Natural killer cell treated with Interleukin-12 subunit alpha and Interleukin-12 subunit beta and Interleukin-15 and Interleukin-18, amount 100 ng/mL, for 72 hours (primary cell): ENCODE data around the gene ANO4. TPM values are rescaled to one million over a fixed set of nuclear protein-coding genes. Genes with fewer than 3 reads are reported as not detected.

ENCODE experiments used
- ATAC-seq, 2 donors: fragments of 150-1000 bp; cut with Tn5 transposase in 1 of 2; sonication (Bioruptor Pico), chemical (Tn5 transposase) in 1 of 2; 2 replicates each; pipeline ENCODE4 v1.10.0; 2021
- DNase-seq: peaks from one replicate; pipeline ENCODE4 v3.0.0; 2022; ENCODE audit warnings: low spot score
- H3K27ac Mint-ChIP-seq, 2 donors: 1 replicate in 1 of 2; 2 replicates in 1 of 2; pipeline ENCODE4 v1.8.0; 2022; ENCODE audit warnings: mixed read lengths in 2 of 2, mild to moderate bottlenecking in 1 of 2, moderate library complexity in 1 of 2
- H3K27me3 Mint-ChIP-seq, 2 donors: 1 replicate in 1 of 2; 2 replicates in 1 of 2; pipeline ENCODE4 v1.8.0; 2022; ENCODE audit warnings: mixed read lengths in 2 of 2
- H3K36me3 Mint-ChIP-seq: one replicate; pipeline ENCODE4 v1.8.0; 2022; ENCODE audit warnings: mixed read lengths
- H3K4me1 Mint-ChIP-seq, 2 donors: 1 replicate in 1 of 2; 2 replicates in 1 of 2; pipeline ENCODE4 v1.8.0; 2022; ENCODE audit warnings: low read depth in 2 of 2, mixed read lengths in 2 of 2, mild to moderate bottlenecking in 1 of 2
- H3K4me3 Mint-ChIP-seq: one replicate; pipeline ENCODE4 v1.8.0; 2022; ENCODE audit warnings: mixed read lengths
- H3K9me3 Mint-ChIP-seq: 2 replicates; pipeline ENCODE4 v1.8.0; 2022; ENCODE audit warnings: mixed read lengths
- total RNA-seq, 2 donors: library from RNA; stranded (reverse); gene quantifications; one replicate each; pipeline ENCODE4 v1.2.3, GENCODE V29; 2022

The ANO4 gene
- total RNA-seq, 2 donors from 2014 or later = not detected

DNA sequence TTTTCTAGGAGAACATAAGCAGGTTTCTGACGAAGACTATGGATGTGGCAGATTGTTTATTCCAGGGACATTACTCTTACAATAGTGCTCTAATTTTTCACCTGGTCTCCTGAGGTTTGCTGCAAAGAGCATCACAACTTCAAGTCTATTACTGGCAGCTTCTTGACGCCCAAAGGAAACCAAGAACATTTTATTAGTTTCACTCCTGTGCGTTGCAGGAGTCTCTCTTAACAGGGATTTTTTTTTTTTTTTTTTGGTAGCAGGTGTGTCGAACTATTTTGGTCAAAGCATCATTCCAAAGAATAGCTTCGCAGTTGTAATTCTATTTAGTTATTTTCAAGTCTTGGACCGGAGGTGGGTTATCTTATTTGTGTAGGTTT, 1.2 kb downstream of the ANO4 start:
- no peak for ATAC-seq
- Mint-ChIP-seq H3K27ac (no peak overlapping the region), H3K9me3 (peaks cover 2% of the 10 kb centered on the region)

DNA sequence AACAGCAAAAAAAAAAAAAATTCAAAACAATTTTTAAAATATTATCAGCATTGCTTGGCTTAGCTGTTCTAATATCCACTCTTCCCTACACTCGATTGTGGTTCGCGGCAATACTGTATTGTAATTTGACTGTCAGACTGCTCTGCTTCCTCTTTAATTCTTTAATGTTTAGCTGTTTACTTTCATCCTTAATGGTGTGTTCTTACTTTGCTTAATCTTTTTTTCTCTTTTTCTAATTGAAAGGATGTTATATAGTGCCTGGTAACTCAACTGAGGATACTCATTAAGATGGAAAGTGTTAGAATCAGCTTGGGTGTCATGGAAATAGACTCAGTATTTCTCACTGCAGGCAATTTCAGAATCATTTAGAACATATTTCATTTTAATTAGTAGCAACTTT, 2.0 kb downstream of the ANO4 start:
- DNase-seq (no peak), ATAC-seq (no peak)
- Mint-ChIP-seq H3K9me3 (peaks cover 6% of the 10 kb centered on the region), H3K27me3 (peaks cover 5 to 18% of the 10 kb centered on the region in 2 donors), H3K27ac (no peak overlapping the region), H3K4me1 (no peaks in the 10 kb centered on the region), H3K36me3 (no peaks in the 10 kb centered on the region), H3K4me3 (no peak overlapping the region)

More for the DNA sequence above, 1.2 kb downstream of the ANO4 start:
- H3K36me3 Mint-ChIP-seq = no peaks in the 10 kb centered on the region
- no peak for DNase-seq
- no peak overlapping the region for H3K4me3 Mint-ChIP-seq
- H3K27me3 Mint-ChIP-seq = peaks cover 5 to 18% of the 10 kb centered on the region in 2 donors
- no peaks in the 10 kb centered on the region for H3K4me1 Mint-ChIP-seq

DNA sequence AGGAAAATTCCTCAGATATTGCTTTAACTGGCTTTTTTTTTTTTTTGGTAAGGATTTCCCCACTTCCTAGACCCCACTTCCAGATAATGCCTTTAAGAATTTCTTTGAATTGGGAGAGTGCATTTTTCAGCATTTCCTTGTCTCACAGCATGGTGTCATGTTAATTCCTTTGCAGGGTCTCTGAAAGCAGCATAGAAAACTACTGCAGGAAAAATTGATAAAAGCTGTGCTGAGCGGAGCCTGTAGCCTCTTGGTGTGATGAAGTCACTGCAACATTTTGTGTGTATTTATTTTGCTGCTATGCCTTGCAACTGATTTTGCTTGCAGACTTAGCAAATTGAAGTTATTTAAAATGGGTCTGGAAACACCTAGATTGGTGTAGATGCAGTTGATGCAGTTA, 2.7 kb downstream of the ANO4 start:
- H3K27me3 Mint-ChIP-seq = peaks cover 5 to 18% of the 10 kb centered on the region in 2 donors
- H3K36me3 Mint-ChIP-seq = no peaks in the 10 kb centered on the region
- no peak overlapping the region for H3K4me3 Mint-ChIP-seq
- ATAC-seq (no peak), DNase-seq (no peak)
- H3K27ac Mint-ChIP-seq = no peak overlapping the region
- H3K4me1 Mint-ChIP-seq = no peaks in the 10 kb centered on the region
- H3K9me3 Mint-ChIP-seq = peaks cover 6% of the 10 kb centered on the region

DNA sequence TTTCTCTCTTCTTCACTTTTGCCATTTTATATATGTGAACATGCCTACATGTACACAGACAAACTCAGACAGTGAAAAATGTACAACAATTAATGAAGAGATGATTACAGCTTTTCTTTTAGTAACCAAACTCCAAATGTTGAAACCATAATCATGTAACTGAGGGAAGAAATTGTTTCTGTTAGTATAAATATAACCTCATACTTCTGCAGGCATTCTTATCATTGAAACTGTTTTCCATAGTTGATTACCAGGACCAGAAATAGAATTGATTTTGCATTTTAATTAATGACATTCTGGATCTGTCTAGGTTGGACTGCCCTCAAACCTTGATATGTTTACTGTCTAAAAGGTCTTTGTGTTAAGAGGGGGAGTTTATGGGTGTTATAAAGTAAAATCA, 3.2 kb downstream of the ANO4 start:
- Mint-ChIP-seq H3K27ac (no peak overlapping the region), H3K4me3 (no peak overlapping the region), H3K9me3 (peaks cover 9% of the 10 kb centered on the region), H3K27me3 (peaks cover 5 to 18% of the 10 kb centered on the region in 2 donors), H3K4me1 (no peaks in the 10 kb centered on the region), H3K36me3 (no peaks in the 10 kb centered on the region)
- ATAC-seq (no peak), DNase-seq (no peak)

DNA sequence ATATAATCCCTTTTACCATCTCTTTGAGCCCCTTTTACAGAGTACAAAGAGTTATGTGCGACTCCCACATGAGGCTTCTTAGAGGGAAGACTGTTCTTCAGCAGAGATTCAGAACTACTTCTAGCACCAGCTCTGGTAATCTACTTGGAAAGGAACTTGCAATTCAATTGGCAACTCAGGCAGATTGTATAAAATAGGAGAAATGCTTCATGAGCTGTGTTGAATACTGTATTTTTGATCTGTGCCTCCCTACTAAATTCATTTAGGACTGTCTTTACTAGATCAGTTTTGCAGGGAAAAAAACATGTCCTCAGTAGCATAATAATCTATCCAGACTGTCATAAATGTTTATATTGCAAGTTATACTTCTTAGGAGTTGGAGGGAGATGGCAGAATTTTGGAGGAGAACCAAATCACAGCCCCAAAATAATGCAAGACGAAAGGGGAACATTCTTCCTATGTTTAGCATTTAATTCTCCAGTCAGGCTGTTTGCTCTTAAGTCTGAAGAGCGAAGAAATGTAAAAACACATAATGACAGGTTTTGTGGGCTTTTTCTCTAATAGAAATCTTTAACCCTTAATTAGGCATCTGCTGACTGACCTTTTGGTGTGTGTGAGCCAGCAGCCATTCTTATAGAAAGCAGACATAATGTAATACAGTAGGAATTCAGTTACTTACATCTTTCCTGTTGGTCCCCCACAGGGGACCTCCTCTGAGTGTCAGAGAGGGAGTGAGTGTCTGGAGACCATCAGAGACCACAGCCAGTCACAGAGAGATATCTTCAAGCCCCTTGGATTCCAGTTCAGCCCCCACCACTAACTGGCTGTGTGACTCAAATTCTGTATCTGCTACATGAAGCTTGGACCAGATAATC, 3.9 kb downstream of the ANO4 start:
- Mint-ChIP-seq H3K4me3 (no peak overlapping the region), H3K27ac (no peak overlapping the region), H3K4me1 (no peaks in the 10 kb centered on the region), H3K9me3 (peaks cover 12% of the 10 kb centered on the region), H3K36me3 (no peaks in the 10 kb centered on the region), H3K27me3 (peaks cover 5 to 18% of the 10 kb centered on the region in 2 donors)
- no peak for ATAC-seq
- DNase-seq = no peak

DNA sequence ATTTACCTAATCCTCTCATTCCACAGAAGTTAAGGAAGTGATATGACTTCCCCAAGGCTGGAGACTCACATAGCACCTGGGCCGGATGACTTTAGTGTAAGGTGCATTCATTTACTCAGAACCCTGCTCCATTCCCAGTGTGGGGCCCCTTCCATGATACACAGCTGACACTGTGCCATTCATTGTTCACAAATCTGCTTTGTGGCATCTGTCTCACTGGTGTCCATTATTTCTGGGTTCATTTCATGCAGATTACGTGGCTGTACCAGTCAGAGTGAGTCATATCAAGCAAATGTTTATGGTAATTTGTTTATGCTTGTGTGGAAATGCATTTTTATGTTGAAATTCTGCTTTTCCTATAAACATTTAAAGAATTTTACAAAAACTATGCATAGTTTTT, 5.2 kb downstream of the ANO4 start:
- no peak for ATAC-seq
- H3K4me3 Mint-ChIP-seq = no peak overlapping the region

DNA sequence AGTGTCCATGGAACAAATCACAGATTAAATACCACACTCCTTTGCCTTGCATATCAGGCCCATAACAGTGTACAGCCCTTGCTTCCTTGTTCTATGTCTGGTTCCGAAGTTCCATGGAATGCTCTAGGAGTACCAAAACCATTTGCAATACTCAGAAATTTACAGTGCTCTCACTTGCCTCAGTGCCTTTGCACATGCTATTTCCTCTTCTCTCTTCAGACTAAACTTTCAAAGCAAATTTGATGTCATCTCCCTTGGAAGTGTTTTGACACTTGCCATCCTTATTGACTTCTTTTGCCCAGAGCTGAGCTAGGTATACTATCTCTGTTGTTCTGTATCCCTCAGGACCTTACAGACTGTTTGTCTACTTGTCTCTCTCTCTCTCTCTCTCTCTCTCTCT, 6.1 kb downstream of the ANO4 start:
- peaks cover 0 to 6% of the 10 kb centered on the region in 2 donors for H3K27me3 Mint-ChIP-seq
- no peaks in the 10 kb centered on the region for H3K4me1 Mint-ChIP-seq
- H3K9me3 Mint-ChIP-seq = peaks cover 16% of the 10 kb centered on the region
- no peak overlapping the region for H3K4me3 Mint-ChIP-seq
- ATAC-seq (no peak), DNase-seq (no peak)
- no peak overlapping the region for H3K27ac Mint-ChIP-seq
- H3K36me3 Mint-ChIP-seq = no peaks in the 10 kb centered on the region

More for the DNA sequence above, 5.2 kb downstream of the ANO4 start:
- peaks cover 15% of the 10 kb centered on the region for H3K9me3 Mint-ChIP-seq
- DNase-seq = no peak
- H3K36me3 Mint-ChIP-seq = no peaks in the 10 kb centered on the region
- H3K4me1 Mint-ChIP-seq = no peaks in the 10 kb centered on the region
- peaks cover 4 to 16% of the 10 kb centered on the region in 2 donors for H3K27me3 Mint-ChIP-seq
- H3K27ac Mint-ChIP-seq = no peak overlapping the region

DNA sequence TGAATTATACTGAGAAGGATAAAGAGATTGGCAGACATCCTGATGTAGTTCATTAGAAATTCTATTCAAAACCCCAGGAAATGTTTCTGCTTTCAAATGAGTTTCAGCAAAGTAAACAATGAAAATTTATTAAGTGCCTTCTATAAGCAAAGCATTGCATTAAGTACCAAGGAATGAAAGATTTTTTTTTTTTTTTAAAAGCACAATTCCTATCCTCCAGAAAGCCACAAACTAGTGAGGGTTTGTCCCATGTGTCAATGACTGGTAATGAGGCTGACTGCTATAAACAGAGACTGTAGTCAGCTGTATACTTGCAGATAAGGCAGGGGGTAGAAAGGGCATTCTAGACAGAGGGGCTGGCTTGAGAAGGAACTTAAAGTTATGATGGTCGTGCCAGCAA, 6.7 kb downstream of the ANO4 start:
- peaks cover 0 to under 1% of the 10 kb centered on the region in 2 donors for H3K27me3 Mint-ChIP-seq
- DNase-seq (no peak), ATAC-seq (no peak)
- H3K4me1 Mint-ChIP-seq = no peaks in the 10 kb centered on the region
- H3K27ac Mint-ChIP-seq = no peak overlapping the region
- no peak overlapping the region for H3K4me3 Mint-ChIP-seq
- H3K36me3 Mint-ChIP-seq = no peaks in the 10 kb centered on the region
- peaks cover 16% of the 10 kb centered on the region for H3K9me3 Mint-ChIP-seq

DNA sequence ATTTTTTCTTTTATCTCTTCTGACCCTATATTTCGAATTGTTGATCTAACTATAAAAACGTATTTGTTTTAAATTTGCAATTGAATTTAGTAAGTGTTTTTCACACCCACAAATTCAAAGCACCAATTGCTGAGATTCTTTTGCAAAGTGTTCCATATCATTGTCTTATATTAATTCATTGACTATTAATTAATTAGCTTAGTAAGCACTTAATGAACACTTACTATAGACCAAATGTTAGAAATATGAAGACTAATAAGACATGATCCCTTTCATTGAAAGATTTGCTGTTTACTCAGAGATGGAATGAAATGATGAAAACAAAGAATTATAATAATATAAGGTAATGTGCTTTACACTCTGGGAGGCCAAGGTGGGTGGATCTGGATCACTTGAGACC, 14.2 kb downstream of the ANO4 start:
- H3K27ac Mint-ChIP-seq = no peak overlapping the region
- H3K4me3 Mint-ChIP-seq = no peak overlapping the region
- peaks cover 0 to 6% of the 10 kb centered on the region in 2 donors for H3K27me3 Mint-ChIP-seq
- ATAC-seq (no peak), DNase-seq (no peak)
- H3K4me1 Mint-ChIP-seq = no peaks in the 10 kb centered on the region
- H3K9me3 Mint-ChIP-seq = peaks cover 10% of the 10 kb centered on the region
- peaks cover 4% of the 10 kb centered on the region for H3K36me3 Mint-ChIP-seq

DNA sequence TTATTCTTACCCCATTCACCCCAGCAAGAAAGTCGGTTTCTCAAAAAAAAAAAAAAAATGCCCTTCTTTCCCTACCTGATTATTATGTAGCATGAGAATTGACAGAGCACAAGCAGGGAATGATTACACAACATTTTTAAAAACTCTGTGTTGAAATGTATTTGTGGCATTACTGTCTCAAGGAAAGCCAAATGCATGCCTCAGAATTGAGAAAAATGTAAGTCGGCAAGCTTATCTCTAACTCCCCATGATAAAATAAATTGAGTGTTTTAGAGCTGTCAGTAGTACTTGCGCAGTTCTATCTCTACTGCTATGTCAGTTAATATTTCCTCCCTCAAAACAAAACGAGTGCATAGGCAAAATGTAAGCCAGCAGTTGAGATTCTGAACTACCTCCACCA, 25.7 kb downstream of the ANO4 start:
- H3K27me3 Mint-ChIP-seq = no peaks in the 10 kb centered on the region
- ATAC-seq (no peak), DNase-seq (no peak)
- H3K4me1 Mint-ChIP-seq = no peaks in the 10 kb centered on the region
- H3K36me3 Mint-ChIP-seq = no peaks in the 10 kb centered on the region
- no peak overlapping the region for H3K27ac Mint-ChIP-seq
- H3K9me3 Mint-ChIP-seq = peaks cover 3% of the 10 kb centered on the region
- no peak overlapping the region for H3K4me3 Mint-ChIP-seq

DNA sequence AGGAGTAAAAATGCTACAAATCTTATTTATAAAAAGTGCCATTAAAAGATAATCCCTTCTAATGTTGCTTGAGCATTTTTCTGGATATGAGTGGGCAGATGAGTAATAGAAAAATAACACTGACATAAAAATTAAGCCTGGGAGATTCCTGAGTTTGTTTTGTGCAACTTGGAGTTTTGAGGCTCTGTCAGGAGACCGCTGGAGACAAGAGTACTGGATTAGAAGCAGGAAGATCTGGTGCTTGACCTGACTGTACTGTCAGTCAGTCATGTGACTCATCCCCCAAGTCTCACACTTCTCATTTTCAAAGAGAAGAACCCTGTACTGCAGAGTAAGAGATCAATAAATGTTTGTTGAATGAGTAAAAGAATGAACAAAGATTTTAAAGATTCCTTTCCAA, 29.4 kb downstream of the ANO4 start:
- DNase-seq (no peak), ATAC-seq (no peak)
- H3K36me3 Mint-ChIP-seq = no peaks in the 10 kb centered on the region
- no peaks in the 10 kb centered on the region for H3K4me1 Mint-ChIP-seq
- no peak overlapping the region for H3K27ac Mint-ChIP-seq
- H3K27me3 Mint-ChIP-seq = no peaks in the 10 kb centered on the region
- H3K9me3 Mint-ChIP-seq = peaks cover 9% of the 10 kb centered on the region
- H3K4me3 Mint-ChIP-seq = no peak overlapping the region

DNA sequence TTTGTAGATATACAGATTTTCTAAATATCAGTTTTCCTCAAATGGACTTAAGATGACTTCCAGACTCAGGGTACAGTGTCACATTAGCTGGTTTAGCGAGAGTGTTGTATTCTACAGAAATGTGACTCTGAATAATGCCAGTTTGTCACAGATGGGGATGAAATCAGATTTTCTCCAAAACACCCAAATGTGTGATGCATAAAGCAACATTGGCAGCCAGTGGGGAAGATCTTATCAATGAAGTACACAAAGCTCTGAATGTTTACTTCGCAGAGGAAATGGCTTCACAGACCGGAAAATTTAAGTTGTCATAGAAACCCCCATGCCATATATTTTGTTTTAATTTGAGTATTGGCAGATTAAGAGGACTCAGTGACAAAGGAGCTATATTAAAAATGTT, 29.9 kb downstream of the ANO4 start:
- no peak overlapping the region for H3K4me3 Mint-ChIP-seq
- peaks cover 9% of the 10 kb centered on the region for H3K9me3 Mint-ChIP-seq
- H3K36me3 Mint-ChIP-seq = no peaks in the 10 kb centered on the region
- ATAC-seq (no peak), DNase-seq (no peak)
- no peak overlapping the region for H3K27ac Mint-ChIP-seq
- H3K27me3 Mint-ChIP-seq = no peaks in the 10 kb centered on the region
- no peaks in the 10 kb centered on the region for H3K4me1 Mint-ChIP-seq

DNA sequence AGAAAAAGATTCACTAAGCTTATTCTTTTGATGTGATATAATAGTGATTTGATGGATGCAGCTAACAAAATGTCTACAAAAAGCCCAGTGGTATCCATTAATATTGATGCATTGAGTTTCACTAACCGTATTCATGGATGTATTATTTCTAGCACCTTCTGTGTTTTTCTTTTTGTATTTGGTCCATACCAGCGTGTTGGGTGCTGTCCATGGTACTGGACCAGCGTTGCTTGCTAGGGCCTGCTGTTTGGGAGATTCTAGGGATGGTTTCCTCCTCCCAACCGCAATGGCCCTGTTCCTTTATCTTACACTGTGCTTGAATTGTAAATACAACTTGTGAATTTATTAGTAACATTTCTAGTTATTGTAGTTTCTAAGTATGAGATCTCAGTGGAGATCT, 31.7 kb downstream of the ANO4 start:
- H3K27me3 Mint-ChIP-seq = no peaks in the 10 kb centered on the region

DNA sequence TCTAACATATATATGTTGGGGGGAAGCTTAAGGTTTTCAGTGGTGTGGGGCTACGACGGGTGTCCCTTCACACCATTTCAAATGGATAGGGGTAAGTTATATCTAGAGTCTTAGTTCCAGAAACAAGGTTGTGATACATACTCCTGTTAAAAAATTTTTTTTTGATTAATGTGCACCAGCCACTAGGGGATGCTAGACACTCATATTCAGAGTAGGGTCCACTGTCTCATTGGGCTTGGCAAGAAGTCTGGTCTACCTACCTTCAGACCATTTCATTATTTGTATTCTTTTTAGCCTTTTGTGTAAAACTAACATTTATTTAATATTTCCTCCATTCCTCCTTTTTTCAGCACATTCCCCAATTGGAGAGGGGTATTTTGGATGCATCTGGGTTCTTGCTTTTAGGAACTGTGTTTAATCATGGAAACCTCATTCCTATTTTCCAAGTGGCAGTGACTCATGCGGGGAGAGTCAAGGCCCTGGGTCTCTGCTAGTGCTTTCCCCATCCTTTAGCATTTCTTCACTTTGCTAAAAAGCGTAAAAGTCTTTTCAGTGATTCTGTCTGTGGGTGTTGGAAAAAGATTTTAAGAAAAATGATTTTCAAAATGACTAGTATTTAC, 33.4 kb downstream of the ANO4 start:
- no peak overlapping the region for H3K4me3 Mint-ChIP-seq
- H3K9me3 Mint-ChIP-seq = peaks cover 6% of the 10 kb centered on the region
- no peak overlapping the region for H3K27ac Mint-ChIP-seq
- no peaks in the 10 kb centered on the region for H3K36me3 Mint-ChIP-seq
- DNase-seq (no peak), ATAC-seq (no peak)
- no peaks in the 10 kb centered on the region for H3K4me1 Mint-ChIP-seq
- H3K27me3 Mint-ChIP-seq = no peaks in the 10 kb centered on the region

More for the DNA sequence above, 31.7 kb downstream of the ANO4 start:
- ATAC-seq (no peak), DNase-seq (no peak)
- Mint-ChIP-seq H3K4me1 (no peaks in the 10 kb centered on the region), H3K4me3 (no peak overlapping the region), H3K36me3 (no peaks in the 10 kb centered on the region), H3K9me3 (peaks cover 6% of the 10 kb centered on the region), H3K27ac (no peak overlapping the region)
